Cortex of kidney (tissue), 1 donor: ENCODE measurements around the gene AQP12A.

ENCODE experiments used
- DNase-seq: peaks from one replicate; lab custom pipeline; 2025; lab: John Stamatoyannopoulos, UW

The AQP12A gene

GRCh38 chr2:240723851-240724250 lies 32.2 kb downstream of the AQP12A start:
- no peak for DNase-seq

- no peak for DNase-seq
Observed at GRCh38 chr2:240724431-240724830, 32.8 kb downstream of the AQP12A start.

GRCh38 chr2:240725266-240725665 lies 33.6 kb downstream of the AQP12A start:
- no peak for DNase-seq

GRCh38 chr2:240725671-240726070 lies 34.0 kb downstream of the AQP12A start:
- no peak for DNase-seq

- no peak for DNase-seq
Observed at GRCh38 chr2:240726876-240727275, 35.2 kb downstream of the AQP12A start.

- no peak for DNase-seq
Observed at GRCh38 chr2:240727439-240727838, 35.8 kb downstream of the AQP12A start.

- no peak for DNase-seq
Observed at GRCh38 chr2:240727913-240728312, 36.2 kb downstream of the AQP12A start.

- DNase-seq: no peak
Observed at GRCh38 chr2:240728361-240728760, 36.7 kb downstream of the AQP12A start.

- DNase-seq: no peak
Observed at GRCh38 chr2:240728827-240729226, 37.2 kb downstream of the AQP12A start.

GRCh38 chr2:240730501-240731177 lies 39.0 kb downstream of the AQP12A start:
- no peak for DNase-seq

- no peak for DNase-seq
Observed at GRCh38 chr2:240731178-240731545, 39.5 kb downstream of the AQP12A start.

GRCh38 chr2:240732184-240732583 lies 40.5 kb downstream of the AQP12A start:
- DNase-seq: no peak

GRCh38 chr2:240732911-240733622 lies 41.4 kb downstream of the AQP12A start:
- DNase-seq: no peak

- DNase-seq: no peak
Observed at GRCh38 chr2:240733803-240734495, 42.3 kb downstream of the AQP12A start.

- DNase-seq: no peak
Observed at GRCh38 chr2:240734756-240735155, 43.1 kb downstream of the AQP12A start.

- DNase-seq: no peak
Observed at GRCh38 chr2:240735476-240735875, 43.8 kb downstream of the AQP12A start.

- DNase-seq: no peak
Observed at GRCh38 chr2:240736281-240737250, 44.9 kb downstream of the AQP12A start.

- DNase-seq: no peak
Observed at GRCh38 chr2:240737512-240737911, 45.8 kb downstream of the AQP12A start.

GRCh38 chr2:240737958-240738357 lies 46.3 kb downstream of the AQP12A start:
- no peak for DNase-seq

GRCh38 chr2:240739797-240740196 lies 48.1 kb downstream of the AQP12A start:
- no peak for DNase-seq

- DNase-seq: no peak
Observed at GRCh38 chr2:240741091-240741490, 49.4 kb downstream of the AQP12A start.

GRCh38 chr2:240742602-240743095 lies 51.0 kb downstream of the AQP12A start:
- DNase-seq: no peak
